HG02678 (cell line): ENCODE data around the gene DYSF.

ENCODE experiments used
- ATAC-seq: cut with Tn5 transposase; IDR thresholded peaks from one replicate; pipeline ENCODE4 v1.9.1; 2021; ENCODE audit warnings: mild to moderate bottlenecking, moderate library complexity; ENCODE audit not compliant: unreplicated experiment

The DYSF gene

GRCh38 chr2:71496156-71496770, 42.9 kb downstream of the DYSF start:
- ATAC-seq: no peak

GRCh38 chr2:71498261-71498701, 44.9 kb downstream of the DYSF start:
- ATAC-seq: no peak

DNA sequence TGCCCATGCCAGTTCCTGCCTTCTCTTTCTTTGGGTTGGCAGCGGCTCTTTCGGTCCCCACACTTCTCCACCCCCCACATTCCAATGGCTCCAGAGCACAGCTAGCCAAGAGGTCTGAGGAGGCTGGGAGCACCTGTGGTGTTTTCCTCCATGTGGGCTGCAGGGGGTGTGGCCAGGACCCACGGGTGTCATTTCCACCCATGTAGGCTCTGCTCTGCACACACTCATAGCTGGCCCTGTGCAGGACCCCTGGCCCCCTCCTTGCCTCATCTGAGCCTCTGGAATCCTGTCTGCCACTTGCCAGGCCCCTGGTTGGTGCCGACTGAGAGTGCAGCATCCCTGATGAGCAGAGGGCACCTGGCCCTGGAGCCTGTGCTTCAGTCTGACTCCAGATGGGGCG, 46.3 kb downstream of the DYSF start:
- ATAC-seq: no peak

DNA sequence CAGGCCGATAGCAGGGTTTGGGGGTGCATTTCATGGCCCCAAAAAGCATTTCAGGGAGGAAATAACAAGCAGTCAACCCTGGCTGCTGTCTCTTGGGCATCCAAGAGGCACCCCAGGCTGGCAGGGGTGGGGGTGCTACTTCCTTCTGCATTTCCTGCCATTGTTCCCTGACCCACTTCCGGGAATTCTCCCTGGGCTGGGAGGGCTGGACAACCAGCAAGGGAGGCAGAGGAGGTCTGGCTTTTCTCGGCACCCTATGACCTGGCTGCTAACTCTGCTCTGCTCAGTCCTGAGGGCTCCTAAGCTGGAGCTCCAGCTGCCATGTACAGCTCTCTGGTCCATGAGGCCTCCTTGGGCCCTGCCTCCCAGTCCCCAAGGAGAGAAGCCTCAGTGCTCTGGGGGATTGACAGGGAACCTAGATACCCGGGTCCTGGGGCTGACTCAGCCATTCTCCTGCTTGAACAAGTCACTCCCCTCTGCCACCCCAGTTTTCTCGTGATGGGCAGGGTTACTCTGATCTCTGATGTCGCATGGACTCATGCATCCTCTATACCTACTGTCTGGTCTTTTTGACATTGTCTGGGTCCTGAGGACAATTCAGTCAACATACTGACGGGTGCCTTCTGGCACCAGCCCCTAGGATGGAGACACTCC, 47.2 kb downstream of the DYSF start:
- ATAC-seq: no peak

DNA sequence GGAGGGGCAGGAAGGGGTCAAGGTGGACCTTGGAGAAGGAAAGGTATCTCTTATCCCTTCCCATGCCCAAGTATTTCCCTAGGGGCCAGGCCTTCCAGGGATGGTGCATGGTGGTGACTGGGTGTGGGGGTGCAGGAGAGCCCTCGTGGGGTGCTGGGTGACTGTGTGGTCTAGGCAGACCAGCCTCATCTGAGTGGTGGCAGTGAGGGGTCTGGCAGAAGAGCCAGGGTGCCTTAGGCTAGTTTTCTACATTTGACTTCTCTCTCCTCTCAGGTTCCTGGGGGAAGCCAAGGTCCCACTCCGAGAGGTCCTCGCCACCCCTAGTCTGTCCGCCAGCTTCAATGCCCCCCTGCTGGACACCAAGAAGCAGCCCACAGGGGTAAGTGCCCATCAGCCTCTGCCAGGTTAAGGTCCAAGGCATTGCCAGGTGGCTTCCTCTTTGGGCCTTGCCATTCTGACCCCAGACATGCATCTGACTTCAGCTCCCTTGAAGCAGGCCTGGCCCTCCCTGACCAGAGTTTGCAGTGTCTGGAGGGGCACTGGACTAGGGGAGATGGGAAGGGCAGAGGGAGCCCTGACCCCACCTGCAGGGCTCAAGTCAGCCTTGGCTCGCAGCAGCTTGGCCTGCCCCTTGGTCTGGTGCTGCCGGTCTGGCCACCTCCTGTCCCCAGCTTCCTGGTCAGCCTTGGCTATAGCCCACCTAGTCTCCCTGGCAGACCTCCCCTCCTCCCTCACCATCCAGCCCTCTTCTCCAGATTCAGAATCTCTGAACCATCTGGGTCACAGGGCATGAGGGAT, 49.8 kb downstream of the DYSF start:
- ATAC-seq: no peak

DNA sequence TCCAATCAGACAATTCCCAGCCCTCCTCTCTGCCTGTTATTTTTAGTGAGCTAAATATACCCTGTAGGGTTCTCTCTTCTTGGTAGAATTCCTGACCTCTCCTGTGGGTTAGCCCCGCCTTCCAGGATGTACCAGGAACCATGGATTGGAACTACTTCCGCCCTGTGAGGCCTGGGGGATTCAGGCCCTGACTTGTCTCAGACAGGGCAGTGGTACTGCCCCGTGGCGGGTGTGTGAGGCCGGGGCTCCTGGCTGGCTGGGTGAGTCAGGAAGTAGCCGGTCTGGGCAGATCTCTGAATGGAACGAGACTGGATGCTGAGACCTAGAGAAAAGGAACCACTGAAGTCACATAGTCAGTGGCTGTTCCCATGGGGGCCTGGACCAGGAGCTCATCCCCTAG, 50.5 kb downstream of the DYSF start:
- ATAC-seq: no peak

DNA sequence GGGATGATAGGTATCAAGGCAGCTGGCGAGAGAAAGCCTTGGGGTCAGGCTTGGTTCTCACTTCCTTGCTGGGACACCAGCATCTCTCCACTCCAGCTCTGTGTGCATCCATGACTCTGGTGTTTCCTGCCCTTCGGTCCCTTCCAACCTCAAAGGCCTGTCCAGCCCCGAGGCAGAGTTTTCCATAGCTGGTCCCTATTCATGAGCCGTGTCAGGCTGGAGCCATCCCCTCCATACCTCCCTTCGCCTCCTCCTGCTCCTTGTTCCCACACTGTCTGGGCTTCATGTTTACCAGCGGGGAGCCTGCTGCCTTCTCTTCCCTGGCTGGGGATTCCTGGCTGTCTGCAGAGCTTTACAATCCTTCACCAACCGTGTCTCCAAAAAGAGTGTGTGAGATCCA, 51.2 kb downstream of the DYSF start:
- no peak for ATAC-seq

GRCh38 chr2:71505086-71505769, 51.9 kb downstream of the DYSF start:
- ATAC-seq: no peak

DNA sequence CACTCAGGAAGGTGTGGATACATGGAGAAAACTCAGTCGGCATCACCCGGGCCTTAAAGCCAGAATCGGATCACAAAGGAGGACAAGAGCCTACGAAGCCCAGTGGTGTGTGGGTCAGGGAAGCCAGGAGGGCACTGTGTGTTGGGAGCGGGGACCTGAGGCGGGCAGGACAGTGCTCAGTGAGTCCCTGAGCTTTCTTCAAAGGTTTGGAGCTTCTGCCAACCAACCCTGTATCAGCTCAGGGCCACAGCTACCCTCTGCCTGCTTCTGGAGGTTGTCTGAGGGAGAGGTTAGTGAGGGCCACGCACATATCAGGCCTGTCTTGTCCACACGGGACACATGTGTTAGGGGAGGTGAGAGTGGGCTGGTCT, 52.4 kb downstream of the DYSF start:
- no peak for ATAC-seq

DNA sequence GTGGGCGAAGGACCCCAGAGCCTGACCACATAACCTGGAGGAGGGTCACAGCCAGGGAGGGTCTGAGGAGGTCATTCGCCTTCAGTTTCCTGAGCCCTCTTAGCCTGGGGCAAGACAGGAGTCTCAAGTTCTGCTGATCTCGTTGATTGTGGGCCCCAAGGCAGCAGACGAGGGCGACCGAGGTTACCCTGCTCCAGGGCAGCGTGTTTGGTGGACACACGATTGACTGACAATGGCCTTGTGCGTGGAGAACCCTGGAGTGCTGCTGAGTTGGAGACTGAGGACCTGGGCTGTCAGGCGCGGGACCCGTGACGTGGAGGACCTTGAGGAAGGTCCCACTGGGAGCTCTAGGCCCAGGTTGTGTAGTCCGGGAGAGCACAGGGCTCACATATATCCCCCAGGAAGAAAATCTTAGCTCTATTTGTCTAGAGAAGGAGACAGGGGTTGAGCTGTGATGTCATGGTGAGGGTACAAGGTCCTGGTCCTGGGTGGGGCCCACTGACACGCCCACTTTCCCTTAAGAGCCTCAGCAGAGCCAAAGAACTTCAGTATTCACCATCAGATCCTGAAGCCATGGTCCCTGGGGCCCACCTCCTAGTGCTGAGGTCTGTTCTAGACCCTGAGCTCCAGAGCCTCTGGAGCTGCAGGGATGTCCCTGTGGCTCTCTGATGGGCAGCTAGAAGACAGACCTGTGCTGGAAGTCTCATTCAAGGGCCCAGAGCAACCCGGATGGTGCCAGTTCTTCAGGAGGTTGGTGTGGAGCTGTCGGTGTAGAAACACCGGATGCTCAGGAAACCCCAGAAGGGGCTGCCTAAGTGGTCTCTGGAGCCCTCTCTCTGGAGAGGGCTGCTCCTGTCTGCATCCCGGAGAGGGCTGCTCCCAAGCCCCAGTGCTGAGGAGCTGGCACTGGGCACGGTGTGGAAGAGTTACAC, 53.1 kb downstream of the DYSF start:
- no peak for ATAC-seq

GRCh38 chr2:71507476-71507875, 54.1 kb downstream of the DYSF start:
- no peak for ATAC-seq

- peak; percentile 65 for ATAC-seq
These were observed 56.9 kb downstream of the DYSF start for GRCh38 chr2:71510196-71510807.

GRCh38 chr2:71510938-71511337, 57.6 kb downstream of the DYSF start:
- ATAC-seq: no peak

DNA sequence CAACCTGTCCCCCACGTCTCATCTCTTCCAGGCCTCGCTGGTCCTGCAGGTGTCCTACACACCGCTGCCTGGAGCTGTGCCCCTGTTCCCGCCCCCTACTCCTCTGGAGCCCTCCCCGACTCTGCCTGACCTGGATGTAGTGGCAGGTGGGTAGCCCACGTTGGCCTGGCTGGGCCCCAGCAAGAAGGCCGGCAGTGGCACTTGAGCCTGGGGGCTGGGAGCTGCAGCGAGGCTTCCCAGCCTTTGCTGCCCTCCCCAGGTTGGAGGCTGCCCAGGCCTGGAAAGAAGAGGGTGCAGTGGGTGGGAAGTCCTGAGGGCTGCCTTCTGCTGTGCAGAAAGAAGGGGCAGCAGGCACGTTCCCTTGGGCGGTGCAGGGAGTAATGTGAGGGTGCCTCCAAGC, 58.4 kb downstream of the DYSF start:
- ATAC-seq: no peak

- no peak for ATAC-seq
These were observed 59.0 kb downstream of the DYSF start for GRCh38 chr2:71512386-71512785.

DNA sequence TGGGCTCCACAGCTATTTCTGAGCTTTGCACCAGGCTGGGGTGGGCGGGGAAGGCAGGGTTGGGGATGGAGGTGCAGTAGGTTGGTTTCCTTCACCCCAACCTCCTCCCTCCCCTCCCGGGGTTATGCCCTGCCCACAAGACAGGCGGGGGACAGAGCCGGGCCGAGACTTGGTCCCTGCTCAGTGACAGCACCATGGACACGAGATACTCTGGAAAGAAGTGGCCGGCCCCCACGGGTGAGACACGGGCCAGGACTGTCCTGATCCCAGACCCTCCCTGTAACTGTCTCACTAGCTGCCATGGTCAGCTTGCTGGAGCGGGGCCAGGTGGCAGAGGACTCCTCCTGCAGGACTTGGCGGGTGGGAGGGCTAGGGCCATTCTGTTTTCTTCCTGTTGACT, 59.7 kb downstream of the DYSF start:
- no peak for ATAC-seq

DNA sequence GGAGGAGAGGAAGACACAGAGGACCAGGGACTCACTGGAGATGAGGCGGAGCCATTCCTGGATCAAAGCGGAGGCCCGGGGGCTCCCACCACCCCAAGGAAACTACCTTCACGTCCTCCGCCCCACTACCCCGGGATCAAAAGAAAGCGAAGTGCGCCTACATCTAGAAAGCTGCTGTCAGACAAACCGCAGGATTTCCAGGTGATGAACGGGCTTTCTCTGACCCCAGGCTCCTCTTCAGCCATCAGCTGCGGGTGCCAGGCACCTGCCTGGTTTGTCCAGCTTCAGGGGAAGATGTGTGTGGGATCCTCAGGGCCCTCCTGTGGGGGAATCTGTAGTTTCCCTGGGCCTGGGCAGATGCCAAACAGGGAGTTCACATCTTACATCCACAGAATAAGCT, 60.4 kb downstream of the DYSF start:
- no peak for ATAC-seq

DNA sequence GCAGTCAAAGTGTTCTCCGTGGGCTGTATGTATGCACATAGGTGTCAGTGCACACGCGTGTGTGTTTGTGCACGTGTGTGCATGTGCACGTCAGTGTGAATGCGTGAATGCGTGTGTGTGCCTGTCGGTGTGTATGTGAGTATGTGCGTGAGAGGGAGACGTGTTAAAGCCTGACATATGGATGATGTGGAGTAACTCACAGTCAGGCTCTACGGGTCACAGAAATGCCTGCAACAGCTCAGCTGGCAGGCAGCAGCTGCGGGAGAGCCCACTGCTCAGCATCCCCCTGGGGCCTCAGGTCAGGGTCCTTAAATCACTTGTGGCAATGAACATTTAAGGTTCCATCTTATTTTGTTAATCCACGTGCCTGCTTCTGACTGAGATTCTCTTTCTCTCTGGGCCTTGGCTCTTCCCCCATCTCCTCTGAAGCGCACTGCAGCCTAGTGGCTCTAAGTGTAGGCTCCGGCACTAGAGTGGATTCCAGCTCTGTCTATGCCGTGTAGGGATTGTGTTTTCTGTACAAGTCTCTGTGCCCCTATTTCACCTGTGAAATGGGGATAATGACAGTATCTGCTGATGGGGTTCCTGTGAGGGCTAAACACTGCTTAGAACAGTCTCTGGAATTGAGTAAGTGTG, 63.0 kb downstream of the DYSF start:
- ATAC-seq: no peak

GRCh38 chr2:71517851-71518250, 64.5 kb downstream of the DYSF start:
- no peak for ATAC-seq
